Stimulated activated CD8-positive, alpha-beta memory T cell treated with anti-CD3 and anti-CD28 coated beads, Interleukin-7, amount 100 ng/mL, for 24 hours (primary cell): ENCODE measurements around the gene FSTL1.

Source experiments
- DNase-seq: peaks from one replicate; pipeline ENCODE4 v3.0.0-alpha.2; 2020; ENCODE audit warnings: low read depth

Gene FSTL1

DNA sequence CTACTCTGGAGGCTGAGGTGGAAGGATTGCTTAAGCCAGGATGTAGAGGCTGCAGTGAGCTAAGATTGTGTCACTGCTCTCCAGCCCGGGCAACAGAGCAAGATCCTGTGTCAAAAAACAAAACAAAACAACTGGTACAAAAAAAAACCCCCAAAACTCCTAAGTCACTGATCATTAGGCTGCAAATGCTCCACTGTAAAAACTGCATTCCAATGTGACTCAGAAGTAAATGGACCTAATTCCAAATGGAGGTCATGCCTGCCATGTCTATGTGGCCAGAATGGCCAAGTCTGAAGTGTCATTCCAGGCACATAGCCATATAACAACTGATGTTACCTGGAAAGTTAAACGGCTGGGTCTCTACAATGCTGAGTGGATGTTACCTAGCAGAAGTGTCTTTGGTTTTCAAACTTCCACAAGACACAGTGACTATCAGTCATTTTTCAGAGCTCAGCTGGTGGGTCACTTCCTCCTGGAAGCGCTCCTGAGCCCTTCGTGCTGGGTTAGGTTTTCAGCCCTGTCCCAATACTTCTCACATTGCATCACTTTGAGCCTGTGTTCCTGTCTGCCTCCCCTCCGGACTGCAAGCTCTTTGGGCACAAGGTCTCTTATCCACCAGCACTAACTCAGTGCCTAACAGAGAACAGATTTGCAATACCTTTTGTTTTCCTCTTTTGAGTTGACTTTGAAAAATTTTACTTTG is 10.6 kb downstream of the FSTL1 start:
- no peak for DNase-seq

DNA sequence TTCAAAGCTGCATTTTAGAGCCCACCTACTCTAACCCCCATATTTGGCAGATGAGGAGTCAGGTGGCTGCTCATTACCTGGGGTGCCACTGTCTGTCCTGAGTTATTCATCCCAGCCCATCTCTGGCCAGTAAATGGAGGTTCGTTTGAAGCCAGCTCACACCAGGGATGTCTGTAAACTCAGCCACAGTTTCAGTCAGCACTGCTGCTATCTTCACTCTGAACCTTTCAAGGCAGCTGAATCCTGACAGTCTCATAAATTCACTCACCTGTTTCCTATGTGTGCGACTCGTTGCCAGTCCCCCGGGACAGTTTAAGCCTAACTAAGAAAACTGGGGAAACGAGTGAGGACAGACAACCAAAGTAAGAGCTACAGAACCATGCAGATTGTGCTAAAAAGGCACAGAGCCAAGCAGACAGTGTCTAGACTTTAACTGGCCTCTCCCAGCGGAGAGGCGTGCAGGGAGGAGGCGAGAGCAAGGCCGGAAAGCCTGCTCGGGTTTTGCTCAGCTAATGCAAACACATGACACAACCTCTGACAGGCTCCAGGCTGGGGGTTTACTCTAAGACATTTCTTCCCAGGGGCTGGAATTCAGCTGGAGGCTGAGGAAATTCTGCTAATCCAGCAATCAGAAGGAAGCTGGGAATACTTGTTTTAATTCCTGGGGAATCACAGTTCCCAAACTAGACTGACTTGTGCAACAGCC is 12.0 kb downstream of the FSTL1 start:
- no peak for DNase-seq

DNA sequence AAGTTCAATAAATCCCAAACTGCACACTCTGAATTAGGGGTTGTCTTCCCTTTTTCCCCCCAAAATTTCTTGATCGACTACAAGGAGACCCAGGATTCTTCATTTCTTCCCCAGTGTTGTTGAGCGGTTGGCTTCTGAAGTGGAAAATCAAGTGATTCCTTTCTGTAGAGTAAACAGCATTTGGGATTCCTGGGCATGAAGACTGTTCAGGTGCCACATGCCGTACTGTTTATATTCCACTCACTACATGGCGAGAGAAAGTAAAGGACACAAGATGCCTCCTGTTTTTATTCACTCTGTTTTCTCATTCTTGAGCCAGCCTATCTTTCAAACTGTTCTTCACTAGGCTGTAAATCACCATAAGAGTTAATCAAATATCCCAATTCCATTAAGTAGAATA is 12.6 kb downstream of the FSTL1 start:
- no peak for DNase-seq

DNA sequence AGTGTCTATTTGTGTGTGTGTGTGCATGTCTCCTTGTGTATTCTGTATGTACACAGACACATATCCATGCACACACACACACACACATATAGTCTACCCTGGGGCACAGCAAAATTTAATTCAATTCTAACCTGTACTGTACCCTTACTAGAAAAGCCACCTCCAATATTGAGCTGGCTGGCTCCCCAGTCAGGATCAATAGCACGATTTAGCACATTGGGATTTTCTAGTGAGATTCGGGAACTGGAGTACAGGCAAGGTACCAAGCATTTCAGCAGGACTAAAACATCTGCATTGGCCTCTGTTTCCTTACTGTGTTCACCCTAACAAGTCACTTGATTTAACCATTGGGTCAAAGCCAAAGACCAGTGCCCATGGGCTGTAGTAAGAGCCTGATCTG is 13.2 kb downstream of the FSTL1 start:
- no peak for DNase-seq

DNA sequence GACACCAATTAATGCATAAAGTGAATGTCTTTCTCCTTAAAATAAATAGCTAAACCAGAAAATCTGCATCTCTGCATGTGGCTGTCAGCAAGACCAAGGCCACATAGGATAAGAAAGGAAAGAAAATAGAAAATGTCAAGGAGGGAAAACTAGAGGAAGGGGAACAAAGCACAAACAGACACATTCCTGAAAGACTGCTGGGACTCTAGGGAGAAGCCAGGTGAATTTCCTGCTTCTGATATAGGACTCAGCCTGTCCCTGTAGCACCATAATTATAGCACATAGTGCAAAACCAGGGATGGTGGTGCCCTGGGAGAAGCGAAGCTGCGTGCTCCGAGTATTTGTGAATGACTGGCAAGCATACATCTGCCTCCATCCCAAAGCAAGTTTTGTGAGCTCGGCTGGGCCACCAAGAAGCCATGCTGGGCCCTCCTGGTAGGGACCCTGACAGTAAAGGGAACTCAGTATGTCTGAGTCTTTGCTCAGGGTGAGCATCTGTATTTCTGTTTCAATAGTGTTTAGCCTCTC is 14.2 kb downstream of the FSTL1 start:
- DNase-seq: no peak

DNA sequence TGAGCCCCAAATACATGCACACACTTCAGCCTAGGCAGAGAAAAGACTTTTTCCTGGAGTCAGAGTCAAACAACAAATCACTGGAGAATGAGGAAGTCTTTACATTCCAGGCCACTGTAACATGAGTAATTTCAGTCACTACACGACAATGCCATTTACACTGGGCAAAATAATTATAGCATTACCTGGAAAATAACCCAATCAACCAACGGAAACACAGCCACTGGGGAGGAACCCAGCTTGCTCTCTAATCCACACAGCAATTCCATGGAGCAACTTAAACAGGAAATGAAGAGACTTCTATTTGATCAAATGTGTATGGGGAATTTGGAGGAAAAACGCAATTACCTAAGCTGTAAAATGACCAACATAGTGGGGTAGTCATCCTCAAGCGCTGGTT is 15.2 kb downstream of the FSTL1 start:
- DNase-seq: no peak

DNA sequence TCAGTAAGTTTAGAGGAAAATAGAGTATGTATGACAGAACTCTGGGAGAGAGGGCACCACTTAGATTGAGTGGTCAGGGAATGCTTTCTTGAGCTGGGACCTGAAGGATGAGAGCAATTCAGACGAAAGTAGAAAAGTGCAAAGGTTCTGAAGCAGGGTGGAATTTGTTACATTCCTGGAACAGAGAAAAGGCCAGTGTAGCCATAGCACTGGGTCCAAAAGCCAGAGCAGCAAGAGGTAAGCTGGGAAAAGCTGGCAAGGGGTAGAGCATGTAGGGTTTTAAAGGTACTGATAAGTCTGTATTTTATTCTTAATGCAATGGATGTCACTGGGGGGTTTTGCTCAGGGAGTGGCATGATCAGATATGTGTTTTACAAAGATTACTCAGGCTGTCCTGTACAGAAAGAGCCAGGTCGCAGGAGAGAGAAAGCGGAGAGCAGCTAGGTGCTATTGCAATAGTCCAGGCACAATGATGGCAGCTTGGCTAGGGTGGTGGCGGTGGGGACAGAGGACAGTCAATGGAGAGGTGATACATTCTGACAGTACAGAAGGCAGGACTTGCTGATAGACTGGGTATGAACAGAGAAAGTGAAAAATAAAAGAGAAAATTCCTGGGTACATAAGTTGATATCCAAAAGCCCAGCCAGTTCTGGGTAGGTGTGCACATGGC is 17.0 kb downstream of the FSTL1 start:
- no peak for DNase-seq

DNA sequence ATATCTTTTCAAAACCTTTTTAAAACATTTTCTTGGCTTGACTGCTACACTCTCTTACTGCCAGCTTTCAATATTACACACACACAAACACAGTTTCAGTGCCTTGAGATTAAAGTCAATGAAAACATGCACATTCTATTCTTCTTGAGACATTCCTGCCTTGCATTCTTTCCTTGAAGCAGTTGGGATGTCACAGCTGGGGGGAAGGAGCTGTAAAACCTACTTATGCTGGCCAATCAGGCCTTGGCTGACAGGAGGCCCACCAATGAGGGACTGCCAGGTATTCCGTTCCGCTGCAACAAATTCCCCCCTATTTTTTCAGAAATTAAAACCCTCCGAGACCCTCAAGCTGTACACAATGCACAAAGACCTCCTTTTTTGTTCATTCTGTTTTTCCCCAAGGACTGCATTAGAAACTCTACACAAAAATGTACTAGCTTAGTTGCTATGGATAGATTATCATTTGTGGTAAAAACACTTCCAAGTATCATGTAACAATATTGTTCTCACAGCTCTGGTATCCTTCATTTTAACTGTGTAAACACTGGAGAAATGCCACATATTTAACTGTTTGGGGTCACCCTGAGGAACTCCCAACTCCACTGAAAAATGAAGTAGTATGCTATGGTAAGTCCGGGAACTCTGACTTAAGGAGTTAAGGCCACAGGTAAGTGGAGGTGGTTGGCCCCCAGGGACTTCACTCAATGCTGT is 18.5 kb downstream of the FSTL1 start:
- no peak for DNase-seq

DNA sequence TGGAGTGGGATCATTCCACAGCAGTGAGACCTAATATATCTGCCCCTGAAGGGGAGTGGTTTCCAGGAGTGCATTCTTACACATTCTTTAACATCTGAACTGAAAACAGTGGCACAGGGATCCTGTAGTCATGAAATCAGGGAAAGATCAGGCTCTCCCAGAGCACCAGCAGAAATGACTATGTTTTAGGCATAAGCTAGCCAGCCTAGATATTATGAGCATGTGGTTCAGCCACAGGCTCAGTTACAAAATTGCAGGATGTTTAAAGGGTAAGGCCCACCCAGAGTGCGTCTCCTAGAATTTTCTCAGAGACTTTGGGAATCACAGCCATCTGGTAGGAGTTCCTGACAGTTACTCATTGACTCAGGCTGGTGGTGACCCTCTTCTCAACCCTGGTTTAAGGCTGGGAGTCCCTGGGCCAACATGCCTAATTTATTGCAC is 20.9 kb downstream of the FSTL1 start:
- no peak for DNase-seq

DNA sequence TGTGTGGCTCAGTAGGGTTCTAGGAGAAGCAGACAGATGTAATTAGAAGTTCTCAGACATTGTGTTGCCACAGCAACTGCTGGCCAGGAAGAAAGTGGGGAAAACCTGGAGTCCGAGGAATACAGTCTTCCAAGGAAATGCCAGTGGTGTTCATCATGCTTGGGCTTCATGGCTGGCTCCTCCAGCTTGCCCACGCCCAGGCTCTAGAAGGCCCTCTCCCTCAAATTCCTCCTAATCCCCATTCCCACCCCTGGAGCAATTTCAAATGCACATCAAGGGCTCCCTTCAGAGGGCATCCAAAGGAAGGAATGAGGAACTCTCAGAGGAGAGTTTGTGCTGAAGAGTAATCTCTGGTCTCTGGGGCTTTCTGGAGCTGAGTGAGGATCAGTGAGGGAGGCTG is 21.9 kb downstream of the FSTL1 start:
- DNase-seq: no peak

DNA sequence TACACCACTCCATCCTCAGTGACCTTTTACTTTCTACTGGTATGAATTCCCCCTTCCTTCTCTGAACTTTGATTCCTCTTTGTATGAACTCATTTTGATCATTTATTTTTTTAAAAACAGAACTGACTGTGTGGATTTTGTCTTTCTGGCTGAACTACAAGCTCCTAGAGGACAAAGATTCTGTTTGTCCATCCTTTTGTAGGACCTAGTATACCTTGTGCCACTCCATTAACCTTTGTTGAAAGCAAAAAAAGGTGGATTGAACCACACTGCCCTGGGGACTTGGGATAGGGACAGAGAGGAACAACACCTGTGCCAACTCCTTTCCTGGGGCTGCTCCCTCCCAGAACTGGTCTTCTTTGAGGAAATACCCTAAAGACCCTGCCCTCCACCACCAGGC is 23.6 kb downstream of the FSTL1 start:
- DNase-seq: no peak

DNA sequence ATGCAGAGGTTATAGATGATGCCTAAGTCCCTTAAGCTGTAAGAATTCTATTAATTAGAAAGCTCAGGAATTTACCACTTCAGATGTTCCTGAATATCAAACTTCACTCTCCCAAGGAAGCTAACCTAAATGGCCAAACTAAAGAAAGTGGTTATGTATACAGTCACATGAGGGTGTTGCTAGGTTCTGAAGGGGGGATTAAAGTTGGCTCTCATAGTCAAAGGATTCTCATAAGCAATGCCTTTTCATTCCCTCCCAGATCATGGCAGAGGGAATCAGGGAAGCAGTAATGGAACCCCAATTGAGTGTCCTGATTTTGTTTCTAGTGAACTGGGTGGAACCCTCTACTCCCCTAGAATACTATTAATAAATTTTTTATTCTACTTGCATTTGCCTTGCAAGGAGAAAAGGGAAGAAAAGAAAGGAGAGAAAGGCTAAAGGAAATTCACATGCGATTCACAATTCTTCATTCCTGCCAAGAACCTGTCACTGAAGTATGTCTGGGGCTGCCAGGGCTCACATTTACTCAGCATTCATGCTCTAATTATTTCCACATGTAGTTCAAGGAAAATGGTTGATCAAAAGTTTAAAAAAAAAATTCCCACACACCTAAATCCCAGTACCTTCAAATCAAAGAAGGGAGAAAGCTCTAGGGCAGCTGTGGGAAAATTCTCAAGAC is 25.1 kb downstream of the FSTL1 start:
- no peak for DNase-seq

DNA sequence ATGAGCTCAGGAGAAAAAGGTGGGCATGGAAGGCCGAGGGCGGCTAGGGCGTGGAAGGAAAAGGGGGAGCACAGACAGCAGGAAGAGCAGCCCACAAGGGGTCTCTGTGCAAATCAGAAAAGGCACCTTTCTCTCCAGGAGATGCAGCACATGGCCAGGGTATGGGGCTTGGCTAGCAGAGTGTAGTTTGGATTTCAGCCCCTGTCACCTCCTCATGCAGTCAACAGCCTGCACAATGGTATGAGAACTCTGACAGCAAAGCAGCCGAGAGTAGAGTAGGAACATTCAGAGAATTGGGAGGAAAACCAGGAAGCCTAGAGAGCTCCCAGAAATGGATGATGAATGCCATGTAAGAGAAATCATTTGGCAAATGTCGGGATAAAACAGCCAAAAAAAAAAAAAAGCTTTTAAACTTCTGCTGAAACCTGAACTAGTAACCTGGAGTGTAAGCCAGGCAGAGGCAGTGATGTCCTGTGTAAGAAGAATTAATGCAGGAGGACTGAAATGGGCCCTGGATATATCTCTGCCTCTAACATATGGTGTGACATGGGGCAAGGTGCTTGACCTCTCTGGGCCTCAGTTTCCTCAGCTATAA is 25.7 kb downstream of the FSTL1 start:
- DNase-seq: no peak

DNA sequence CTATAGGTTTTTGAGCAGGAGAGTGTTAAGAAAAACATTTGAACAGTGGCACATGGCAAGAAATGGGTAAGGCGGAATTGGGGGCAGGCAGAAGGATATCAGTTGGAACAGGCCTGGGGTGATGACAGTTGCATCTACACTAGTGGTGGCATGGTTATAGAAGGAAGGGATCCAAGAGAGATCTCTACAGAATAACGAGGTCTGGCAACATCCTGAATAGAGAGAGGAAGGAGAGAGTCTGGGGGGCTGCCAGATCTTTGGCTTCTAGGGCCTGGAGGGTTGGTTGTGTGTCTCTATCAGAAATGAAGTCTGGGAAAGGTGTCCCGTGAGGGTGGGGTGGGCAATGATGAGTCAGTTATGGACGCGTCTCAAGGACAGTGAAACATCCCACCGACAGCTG is 26.3 kb downstream of the FSTL1 start:
- no peak for DNase-seq

DNA sequence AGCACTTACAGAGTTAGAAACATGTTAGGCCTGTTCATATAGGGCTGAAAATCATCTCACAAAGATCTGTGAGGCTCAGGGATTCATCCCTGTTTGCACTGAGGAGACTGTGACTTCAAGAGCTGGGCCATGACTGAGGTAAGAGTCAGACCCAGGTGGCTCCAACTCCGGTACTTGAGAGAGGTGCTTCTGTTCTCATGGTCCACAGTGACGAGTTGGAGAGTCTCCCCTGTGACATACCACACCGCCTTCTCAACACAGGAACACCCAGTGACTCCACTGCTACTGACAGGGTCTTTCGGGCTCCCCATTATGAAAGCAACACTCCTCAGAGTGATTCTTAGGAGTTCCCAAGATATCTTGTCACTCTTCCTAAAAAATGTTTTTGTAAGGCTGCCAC is 27.4 kb downstream of the FSTL1 start:
- no peak for DNase-seq

DNA sequence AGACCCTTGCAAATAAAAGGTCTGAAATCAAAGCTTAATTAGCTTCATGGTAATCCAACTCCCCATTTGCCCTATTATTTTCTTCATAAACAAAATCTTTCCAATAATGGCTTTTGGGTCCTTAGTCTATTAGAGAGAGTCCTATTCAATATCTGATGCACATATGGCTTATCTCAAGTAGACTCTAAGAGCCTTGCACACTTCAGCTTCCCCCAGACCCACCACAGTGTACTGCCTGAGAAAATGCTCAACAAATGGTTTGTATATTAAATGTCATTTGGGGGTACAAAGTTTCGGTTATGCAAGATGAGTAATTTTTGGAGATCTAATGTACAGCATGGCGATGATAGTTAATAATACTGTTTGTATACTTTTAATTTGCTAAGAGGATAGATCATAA is 28.9 kb downstream of the FSTL1 start:
- DNase-seq: no peak

DNA sequence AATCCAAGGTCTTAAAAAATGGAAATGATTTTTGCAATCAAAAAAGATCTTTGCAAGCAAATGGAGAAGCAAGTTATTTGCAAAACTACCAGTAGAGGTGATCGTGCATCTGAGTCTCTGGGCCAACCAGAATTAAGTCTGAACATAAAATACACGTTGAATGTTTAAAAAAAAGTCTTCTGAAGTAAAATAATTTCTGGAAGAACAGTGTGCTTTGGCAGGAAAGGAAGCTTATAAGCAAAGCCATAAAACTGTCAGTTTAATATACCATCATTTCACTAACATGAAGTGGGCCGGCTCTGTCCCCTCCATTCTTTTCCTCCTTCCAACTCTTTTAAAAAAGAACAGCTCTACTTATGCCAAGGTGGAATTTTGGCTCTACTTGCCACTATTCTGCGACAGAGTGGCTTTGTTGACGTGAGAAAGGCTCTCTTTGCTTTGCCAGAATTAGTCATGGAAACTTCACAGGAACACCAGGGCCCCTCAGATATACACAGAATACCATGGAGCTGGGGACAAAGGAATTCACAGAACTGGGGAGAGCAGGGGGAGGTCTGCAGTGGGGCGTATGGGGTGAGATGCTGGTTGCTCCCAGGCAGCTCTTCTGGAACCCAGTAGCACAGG is 29.8 kb downstream of the FSTL1 start:
- no peak for DNase-seq

DNA sequence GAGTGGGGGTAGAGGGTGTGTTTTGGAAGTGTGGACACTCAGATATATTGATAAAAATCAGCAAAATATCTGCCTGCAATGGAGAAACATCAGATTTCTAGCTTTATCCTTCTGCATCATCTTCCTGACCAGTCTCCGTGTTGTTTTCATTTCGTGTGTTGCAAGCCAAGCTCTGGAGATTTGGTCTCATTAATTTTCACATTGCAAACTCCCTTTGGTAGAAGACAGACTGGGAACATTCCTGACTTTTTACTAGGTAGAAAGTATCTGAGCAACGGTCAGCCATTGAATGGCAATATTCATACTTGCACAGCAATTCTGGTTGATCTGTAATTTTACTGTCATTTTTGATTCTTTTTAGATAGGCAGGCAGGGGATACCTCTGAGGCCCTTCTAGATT is 30.4 kb downstream of the FSTL1 start:
- no peak for DNase-seq

DNA sequence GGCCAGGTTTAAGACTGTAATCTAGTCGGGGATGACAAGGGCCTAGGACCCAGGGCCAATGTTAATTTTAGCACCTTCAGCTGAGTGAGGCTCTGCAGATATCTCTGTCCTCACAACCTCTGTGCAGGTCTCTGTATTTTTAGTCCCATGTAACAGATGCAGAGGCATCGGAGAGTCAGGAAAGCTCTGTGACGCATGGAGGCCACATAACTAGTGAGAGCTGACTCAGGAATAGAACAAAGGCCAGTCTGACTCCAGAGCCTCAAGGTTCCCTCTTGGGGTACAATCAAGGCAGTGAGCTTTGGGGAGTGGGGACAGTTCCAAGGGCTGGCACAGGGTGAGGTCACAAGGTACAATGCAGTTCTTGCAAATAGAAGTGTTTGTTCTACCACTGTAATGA is 31.0 kb downstream of the FSTL1 start:
- no peak for DNase-seq

DNA sequence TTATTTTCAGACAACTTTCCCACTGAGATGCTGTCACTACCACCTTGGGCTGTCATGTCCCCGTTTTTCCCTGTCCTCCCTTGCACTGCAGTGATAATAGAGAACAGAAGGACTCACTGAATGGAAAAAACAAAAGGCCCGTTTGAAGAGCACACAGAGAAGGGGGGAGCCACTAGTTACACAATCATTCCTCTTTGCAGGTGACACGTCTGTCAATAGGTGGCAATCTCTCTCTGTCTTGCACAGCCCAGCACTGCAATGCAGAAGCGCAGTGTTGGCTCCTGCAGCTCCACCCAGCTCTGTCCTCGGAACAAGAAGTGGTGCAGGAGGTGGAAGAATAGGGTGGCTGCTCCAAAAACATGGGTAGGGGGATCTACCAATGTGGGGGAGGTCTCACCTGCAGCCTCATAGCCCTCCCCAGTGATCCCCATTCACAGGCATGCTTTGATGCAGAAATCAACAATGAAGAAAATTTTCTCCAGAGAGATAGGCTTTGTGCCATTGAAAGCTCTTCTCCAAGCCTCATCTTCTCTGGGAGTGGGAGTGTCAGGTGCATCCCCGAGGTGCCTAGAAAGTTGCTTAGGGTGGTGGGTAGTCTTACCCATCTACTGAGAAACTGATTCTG is 31.8 kb downstream of the FSTL1 start:
- no peak for DNase-seq

DNA sequence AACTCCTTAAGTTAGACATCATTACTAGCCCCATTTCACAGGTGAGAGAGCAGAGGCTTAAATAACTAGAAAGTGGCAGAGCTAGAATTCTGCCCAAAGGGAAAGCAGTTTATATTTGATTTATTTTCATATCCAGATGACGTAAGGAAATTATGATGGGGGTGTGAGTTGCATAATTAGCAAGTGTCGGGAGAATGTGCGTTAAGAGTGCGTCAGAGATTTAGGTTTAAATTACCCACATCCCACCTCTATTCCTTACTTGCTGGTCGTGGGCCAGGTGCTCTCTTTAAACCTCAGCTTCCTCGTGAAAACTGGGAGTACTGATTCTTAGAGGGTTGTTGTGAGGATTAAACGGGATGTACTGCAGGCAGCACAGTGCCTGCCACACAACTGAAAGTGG is 32.3 kb downstream of the FSTL1 start:
- DNase-seq: no peak
